K562 (cell line): Measurements from ENCODE around the gene SLC24A3. TPM values are rescaled to one million over a fixed set of nuclear protein-coding genes. Genes with fewer than 3 reads are reported as not detected.

ENCODE experiments used
- ATAC-seq: fragments of 200-7000 bp; cut with Tn5 transposase; 3 replicates; pipeline ENCODE4 v1.9.1; 2020; ENCODE audit warnings: moderate library complexity
- BruUV-seq: library from RNA; stranded (reverse); fragments of 400-500 nt; replicated peaks from 2 replicates; lab custom pipeline; 2021; lab: Mats Ljungman, UMichigan
- CTCF ChIA-PET: fragments of 300-600 bp; formaldehyde crosslinking; extraction: SDS; loops from one replicate; lab custom pipeline; 2021; ENCODE audit warnings: low intra/inter-chr PET ratio; lab: Yijun Ruan, JAX
- POLR2A ChIA-PET: fragments of 300-600, 350-650 bp; sonication (Branson Sonifier 250); formaldehyde crosslinking; extraction: SDS; loops from one replicate; lab custom pipeline; 2021; ENCODE audit warnings: antibody characterized with exemption, inconsistent platforms; lab: Yijun Ruan, JAX
- DNase-seq, 4 experiments: peaks; one replicate each; pipeline versions ENCODE4 v3.0.0 to v3.0.0-alpha.2; 2011 to 2018; ENCODE audit warnings: low spot score in 3 of 4, mixed read lengths in 3 of 4; ENCODE audit errors: extremely low read depth in 1 of 4
- FAIRE-seq: peaks from 2 replicates; lab custom pipeline; 2011; peaks lifted over from hg19 to GRCh38; lab: Jason Lieb, UNC
- H2AFZ ChIP-seq: 2 replicates; pipeline ENCODE4 v1.6.0; 2011; ENCODE audit warnings: low read depth, low read length, control low read depth, inconsistent platforms
- H3K27ac ChIP-seq: fragments of 200-600 bp; 3 replicates; pipeline ENCODE4 v1.8.0; 2011; ENCODE audit warnings: low read depth, mild to moderate bottlenecking, control low read depth, inconsistent platforms, low read length, moderate library complexity, mixed read lengths; ENCODE audit errors: extremely low read depth
- H3K27me3 ChIP-seq, 2 experiments: fragments of 300-600 bp in 1 of 2; 2 replicates in 1 of 2; 3 replicates in 1 of 2; pipeline versions ENCODE4 v1.6.0 to v1.8.0; 2011; ENCODE audit warnings: inconsistent platforms in 2 of 2, low read length in 2 of 2, mild to moderate bottlenecking in 1 of 2, mixed read lengths in 1 of 2, moderate library complexity in 1 of 2; ENCODE audit not compliant: control insufficient read depth in 2 of 2, insufficient read depth in 2 of 2
- H3K36me3 ChIP-seq: fragments of 300-600 bp; 3 replicates; pipeline ENCODE4 v1.8.0; 2011; ENCODE audit warnings: mild to moderate bottlenecking, low read length, inconsistent platforms; ENCODE audit not compliant: control insufficient read depth, insufficient read depth
- H3K4me1 ChIP-seq, 2 experiments: fragments of 200-600 bp in 1 of 2; replicated peaks in 1 of 2; 2 replicates in 1 of 2; 3 replicates in 1 of 2; pipeline versions ENCODE4 v1.5.1 to v1.8.0; 2011; ENCODE audit warnings: inconsistent platforms in 2 of 2, low read length in 2 of 2, mild to moderate bottlenecking in 1 of 2, mixed read lengths in 1 of 2, moderate library complexity in 1 of 2; ENCODE audit not compliant: control insufficient read depth in 2 of 2, insufficient read depth in 2 of 2
- H3K4me2 ChIP-seq: 2 replicates; pipeline ENCODE4 v1.6.1; 2011; ENCODE audit warnings: low read length, control low read depth, inconsistent platforms, mixed read lengths; ENCODE audit not compliant: insufficient read depth
- H3K4me3 ChIP-seq: fragments of 200-600 bp; sonication (generic), shearing (Covaris generic); 2 replicates; pipeline ENCODE4 v1.5.1; 2016; ENCODE audit warnings: control low read depth, inconsistent platforms
- H3K79me2 ChIP-seq: fragments of 200-600 bp; 3 replicates; pipeline ENCODE4 v1.8.0; 2011; ENCODE audit warnings: low read length, inconsistent platforms; ENCODE audit not compliant: control insufficient read depth, insufficient read depth
- H3K9ac ChIP-seq, 2 experiments: 2 replicates each; pipeline versions ENCODE4 v1.6.0 to v1.6.1; 2011; ENCODE audit warnings: low read depth in 2 of 2, low read length in 2 of 2, control low read depth in 1 of 2, inconsistent platforms in 1 of 2, mild to moderate bottlenecking in 1 of 2, mixed read lengths in 1 of 2; ENCODE audit not compliant: insufficient read depth in 1 of 2
- H3K9me1 ChIP-seq: one replicate; pipeline ENCODE4 v1.6.0; 2011; ENCODE audit warnings: inconsistent platforms, mild to moderate bottlenecking, low read length, moderate library complexity; ENCODE audit not compliant: control insufficient read depth, insufficient read depth
- H3K9me3 ChIP-seq: replicated peaks from 2 replicates; pipeline ENCODE4 v1.5.1; 2011; ENCODE audit warnings: low read depth, low read length, inconsistent platforms; ENCODE audit not compliant: control insufficient read depth, insufficient read depth
- H4K20me1 ChIP-seq: replicated peaks from 2 replicates; pipeline ENCODE4 v1.6.1; 2011; ENCODE audit warnings: low read length, inconsistent platforms, mixed read lengths; ENCODE audit not compliant: control insufficient read depth, insufficient read depth
- ID3 ChIP-seq, 2 experiments: fragments of 250-450 bp in 1 of 2; fragments of 450-650 bp in 1 of 2; sonication (Bioruptor Pico) in 1 of 2; IDR thresholded peaks; 2 replicates each; pipeline versions ENCODE4 v1.6.1 to v1.8.0; 2016 to 2021; ENCODE audit warnings: mild to moderate bottlenecking in 2 of 2, moderate library complexity in 2 of 2, missing compliant biosample characterization in 1 of 2, missing genetic modification characterization in 1 of 2
- RB1 ChIP-seq: fragments of 450-650 bp; IDR thresholded peaks from 2 replicates; pipeline ENCODE4 v1.6.1; 2017; ENCODE audit warnings: low read depth, mild to moderate bottlenecking
- TAF7 ChIP-seq: fragments of 450-650 bp; IDR thresholded peaks from 2 replicates; pipeline ENCODE4 v1.6.1; 2016; ENCODE audit warnings: missing genetic modification characterization, missing compliant biosample characterization
- ZNF518B ChIP-seq: fragments of 250-450 bp; sonication (Bioruptor Pico); IDR thresholded peaks from 2 replicates; pipeline ENCODE4 v1.5.0; 2021; ENCODE audit warnings: mild to moderate bottlenecking, moderate library complexity
- ZNF764 ChIP-seq: fragments of 250-450 bp; sonication (Bioruptor Pico); IDR thresholded peaks from 2 replicates; pipeline ENCODE4 v1.4.0; 2020; ENCODE audit warnings: low read depth, mild to moderate bottlenecking, moderate library complexity
- WGBS: fragments of 100-300 bp; shearing (Covaris generic); methylation state at CpG from one replicate; pipeline ENCODE4 v1.1.6; 2016; ENCODE audit warnings: low coverage, mixed read lengths; ENCODE audit not compliant: insufficient coverage; ENCODE audit errors: missing lambda C conversion rate; 5-methylcytosine and 5-hydroxymethylcytosine counted together
- in situ Hi-C: fragments of 300-500 bp; cut with MboI; formaldehyde crosslinking; loops from 4 replicates; pipeline ENCODE4 v1.15.0; 2018; ENCODE audit warnings: inconsistent platforms, mixed read lengths
- intact Hi-C: fragments of 100-400 bp; cut with micrococcal nuclease; formaldehyde crosslinking; loops from 2 replicates; pipeline ENCODE4 v1.14.2; 2022
- polyA plus RNA-seq, 8 experiments: library from polyadenylated mRNA; depleted of rRNA in 4 of 8; stranded (reverse) in 5 of 8; unstranded in 3 of 8; fragments of >200 nt; fragmentation: Nextera tagmentation in 2 of 8; fragmentation: Illumina TruSeq in 1 of 8; extraction: Ambion mirVana in 2 of 8; extraction: Trizol in 1 of 8; gene quantifications; 2 replicates each; pipeline versions ENCODE4 v1.2.1 to v1.2.3, GENCODE V29; 2011 to 2014; ENCODE audit warnings: inconsistent platforms in 1 of 8, missing spikeins in 1 of 8
- total RNA-seq, 7 experiments: library from RNA; depleted of rRNA in 6 of 7; stranded (reverse); fragments of >200 nt in 6 of 7; fragmentation: Illumina TruSeq in 2 of 7; extraction: Trizol in 2 of 7; gene quantifications; 2 replicates each; pipeline versions ENCODE4 v1.2.1 to v1.2.3, GENCODE V29; 2011 to 2021; ENCODE audit warnings: low replicate concordance in 1 of 7

Gene SLC24A3
- total and polyA plus RNA-seq, 9 of the 15 experiments (the other 6 are each of a cell fraction or from before 2014, with no cell fraction given): not detected

GRCh38 chr20:19520261-19520660 is 307.8 kb downstream of the SLC24A3 start (continued):
- no peak for TF ChIP-seq ZNF518B (CRISPR knock-in tag)

GRCh38 chr20:19522071-19522801 is 309.8 kb downstream of the SLC24A3 start:
- FAIRE-seq: no peak
- H3K27me3 ChIP-seq: no peaks in the 10 kb centered on the region
- DNase-seq: no peak
- ChIA-PET POLR2A (no interaction called here), CTCF (no interaction called here)
- no peaks in the 10 kb centered on the region for H3K4me1 ChIP-seq
- no peak for ATAC-seq
- H3K9ac ChIP-seq: no peak overlapping the region
- in situ Hi-C loops: no loop called here
- BruUV-seq: no TSS peak
- no peaks in the 10 kb centered on the region for H4K20me1 ChIP-seq
- H3K79me2 ChIP-seq: no peaks in the 10 kb centered on the region
- H3K4me3 ChIP-seq: no peak overlapping the region
- H3K27ac ChIP-seq: no peak overlapping the region
- H3K9me1 ChIP-seq: no peaks in the 10 kb centered on the region
- no peaks in the 10 kb centered on the region for H3K36me3 ChIP-seq
- H3K9me3 ChIP-seq: no peaks in the 10 kb centered on the region
- WGBS: 0% methylated on average over 9 of the region's 9 CpGs
- intact Hi-C loops: no loop called here
- no peak overlapping the region for H3K4me2 ChIP-seq
- H2AFZ ChIP-seq: no peak overlapping the region
- TF ChIP-seq TAF7 (tag) (no peak), ZNF764 (CRISPR knock-in tag) (no peak), RB1 (no peak), ID3 (CRISPR knock-in tag; IDR thresholded peaks at IDR 0.05) (no peak), ID3 (tag; IDR thresholded peaks at IDR 0.05) (no peak)
